Measurements from ENCODE around the gene ARFGAP3.

ARFGAP3 gene

DNA sequence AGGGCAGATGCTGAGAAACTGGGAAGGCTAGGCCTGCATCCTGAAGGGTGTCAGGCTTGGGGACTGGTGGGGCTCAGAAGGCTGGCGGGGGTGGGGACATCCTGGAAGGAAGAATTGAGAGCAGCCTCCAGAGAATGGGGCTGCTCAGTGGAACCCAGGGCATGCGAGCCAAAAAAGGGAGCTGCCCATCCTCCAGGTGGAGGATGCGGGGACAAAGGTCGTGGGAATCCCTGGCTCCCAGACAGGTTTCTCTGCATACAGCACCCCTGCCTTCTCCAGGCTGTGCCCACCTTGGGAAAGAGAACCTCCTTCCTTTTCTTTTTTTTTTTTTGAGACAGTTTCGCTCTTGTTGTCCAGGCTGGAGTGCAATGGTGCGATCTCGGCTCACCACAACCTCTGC, 40.9 kb upstream of the ARFGAP3 start:
- CTCF ChIA-PET = interaction anchor here (0.6 kb wide), 2 partner anchors 28 to 940 kb away, joined by 3 to 5 read pairs; no protein-coding TSS in a partner anchor
- POLR2A ChIA-PET = interaction anchor here (1.2 kb wide), 1 partner anchor 118 kb away, joined by 4 read pairs; no protein-coding TSS in a partner anchor
- TF ChIP-seq ZNF384 (IDR thresholded peaks at IDR 0.05) = no peak
- TF ChIP-seq NFRKB (IDR thresholded peaks at IDR 0.05) = no peak
- TF ChIP-seq BHLHE40 (IDR thresholded peaks at IDR 0.05; ENCODE audit: borderline replicate concordance) = no peak
- no peak for TF ChIP-seq TARDBP (IDR thresholded peaks at IDR 0.05)
- TF ChIP-seq HDGF (IDR thresholded peaks at IDR 0.05; ENCODE audit: borderline replicate concordance) = no peak
- TF ChIP-seq SUZ12 (IDR thresholded peaks at IDR 0.05) = no peak
- no peak for TF ChIP-seq ELF4 (IDR thresholded peaks at IDR 0.05)
- no peak for DNase-seq (ENCODE audit: extremely low spot score)

DNA sequence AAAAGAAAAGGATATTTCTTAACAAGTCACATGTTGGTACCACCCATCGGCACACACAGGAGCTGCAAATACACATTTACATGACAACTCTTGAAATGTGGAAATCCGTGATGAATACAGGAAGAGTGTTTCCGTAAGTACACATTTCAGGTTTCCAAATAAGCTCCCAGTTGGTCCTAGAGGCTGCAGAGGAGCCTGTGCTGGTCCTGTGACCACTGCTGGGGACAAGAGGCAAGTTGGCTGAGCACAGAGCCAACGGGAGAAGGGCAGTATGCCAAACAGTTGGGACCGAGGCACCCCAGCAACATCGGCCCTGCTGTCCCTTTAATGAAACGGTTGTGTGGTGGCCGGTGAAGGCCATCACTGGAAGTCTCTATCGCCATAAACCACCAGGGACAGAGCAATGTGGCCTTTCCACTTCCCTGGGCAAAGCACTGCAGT, 38.5 kb upstream of the ARFGAP3 start:
- ChIA-PET CTCF (interaction anchor here (1.4 kb wide), 1 partner anchor 9 kb away, joined by 3 read pairs; no protein-coding TSS in a partner anchor), POLR2A (interaction anchor here (1.4 kb wide), 1 partner anchor 119 kb away, joined by 3 read pairs; no protein-coding TSS in a partner anchor)
- no peak for DNase-seq (ENCODE audit: extremely low spot score)
- TF ChIP-seq NFRKB (IDR thresholded peaks at IDR 0.05) = no peak
- TF ChIP-seq TARDBP (IDR thresholded peaks at IDR 0.05) = no peak
- no peak for TF ChIP-seq SUZ12 (IDR thresholded peaks at IDR 0.05)
- no peak for TF ChIP-seq BHLHE40 (IDR thresholded peaks at IDR 0.05; ENCODE audit: borderline replicate concordance)
- TF ChIP-seq HDGF (IDR thresholded peaks at IDR 0.05; ENCODE audit: borderline replicate concordance) = no peak
- no peak for TF ChIP-seq SP1 (IDR thresholded peaks at IDR 0.05)
- no peak for TF ChIP-seq ELF4 (IDR thresholded peaks at IDR 0.05)
- no peak for TF ChIP-seq FOXK2 (IDR thresholded peaks at IDR 0.05)
- no peak for TF ChIP-seq L3MBTL2 (conservative IDR thresholded peaks at IDR 0.05)
- TF ChIP-seq CTBP1 (IDR thresholded peaks at IDR 0.05; ENCODE audit: borderline replicate concordance) = no peak
- TF ChIP-seq FOXA1 (IDR thresholded peaks at IDR 0.05) = no peak
- TF ChIP-seq LEF1 (IDR thresholded peaks at IDR 0.05; ENCODE audit: borderline replicate concordance) = no peak
- TF ChIP-seq FOXM1 (IDR thresholded peaks at IDR 0.05; ENCODE audit: borderline replicate concordance) = no peak
- TF ChIP-seq ZNF384 (IDR thresholded peaks at IDR 0.05) = no peak
- no peak for TF ChIP-seq ARNT (IDR thresholded peaks at IDR 0.05)

DNA sequence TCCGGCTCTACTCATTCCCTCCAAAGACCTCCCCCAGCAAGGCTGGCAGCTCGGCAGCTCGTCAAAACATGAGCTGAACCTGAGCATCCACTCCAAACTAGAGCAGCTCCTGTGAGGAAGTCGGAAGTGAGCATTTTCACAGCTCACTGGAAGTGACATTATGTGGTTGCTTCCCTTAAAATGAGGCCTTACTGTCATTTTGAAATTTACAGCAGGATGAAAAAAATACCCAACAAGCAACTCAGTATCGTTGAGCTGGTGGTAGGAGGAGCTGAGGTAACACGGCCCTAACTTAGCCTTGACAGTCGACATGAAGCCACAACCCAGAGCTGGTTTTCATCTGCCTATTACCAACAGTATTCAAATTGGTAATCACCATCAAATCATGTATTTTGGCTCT, 38.0 kb upstream of the ARFGAP3 start:
- TF ChIP-seq FOXK2 (IDR thresholded peaks at IDR 0.05) = no peak
- no peak for TF ChIP-seq SP1 (IDR thresholded peaks at IDR 0.05)
- no peak for TF ChIP-seq TARDBP (IDR thresholded peaks at IDR 0.05)
- TF ChIP-seq ARNT (IDR thresholded peaks at IDR 0.05) = no peak
- TF ChIP-seq LEF1 (IDR thresholded peaks at IDR 0.05; ENCODE audit: borderline replicate concordance) = no peak
- no peak for TF ChIP-seq HDGF (IDR thresholded peaks at IDR 0.05; ENCODE audit: borderline replicate concordance)
- TF ChIP-seq FOXM1 (IDR thresholded peaks at IDR 0.05; ENCODE audit: borderline replicate concordance) = no peak
- no peak for TF ChIP-seq CTBP1 (IDR thresholded peaks at IDR 0.05; ENCODE audit: borderline replicate concordance)
- no peak for TF ChIP-seq NFRKB (IDR thresholded peaks at IDR 0.05)
- no peak for TF ChIP-seq L3MBTL2 (conservative IDR thresholded peaks at IDR 0.05)
- no peak for TF ChIP-seq FOXA1 (IDR thresholded peaks at IDR 0.05)
- no peak for TF ChIP-seq ELF4 (IDR thresholded peaks at IDR 0.05)
- no peak for TF ChIP-seq BHLHE40 (IDR thresholded peaks at IDR 0.05; ENCODE audit: borderline replicate concordance)
- TF ChIP-seq, protein P1, sequence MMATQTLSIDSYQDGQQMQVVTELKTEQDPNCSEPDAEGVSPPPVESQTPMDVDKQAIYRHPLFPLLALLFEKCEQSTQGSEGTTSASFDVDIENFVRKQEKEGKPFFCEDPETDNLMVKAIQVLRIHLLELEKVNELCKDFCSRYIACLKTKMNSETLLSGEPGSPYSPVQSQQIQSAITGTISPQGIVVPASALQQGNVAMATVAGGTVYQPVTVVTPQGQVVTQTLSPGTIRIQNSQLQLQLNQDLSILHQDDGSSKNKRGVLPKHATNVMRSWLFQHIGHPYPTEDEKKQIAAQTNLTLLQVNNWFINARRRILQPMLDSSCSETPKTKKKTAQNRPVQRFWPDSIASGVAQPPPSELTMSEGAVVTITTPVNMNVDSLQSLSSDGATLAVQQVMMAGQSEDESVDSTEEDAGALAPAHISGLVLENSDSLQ (IDR thresholded peaks at IDR 0.05) = no peak
- TF ChIP-seq ZNF384 (IDR thresholded peaks at IDR 0.05) = no peak
- POLR2A ChIA-PET = interaction anchor here (1.4 kb wide), 1 partner anchor 119 kb away, joined by 3 read pairs; no protein-coding TSS in a partner anchor
- DNase-seq (ENCODE audit: extremely low spot score) = no peak
- CTCF ChIA-PET = interaction anchor here (1.4 kb wide), 1 partner anchor 10 kb away, joined by 3 read pairs; no protein-coding TSS in a partner anchor

DNA sequence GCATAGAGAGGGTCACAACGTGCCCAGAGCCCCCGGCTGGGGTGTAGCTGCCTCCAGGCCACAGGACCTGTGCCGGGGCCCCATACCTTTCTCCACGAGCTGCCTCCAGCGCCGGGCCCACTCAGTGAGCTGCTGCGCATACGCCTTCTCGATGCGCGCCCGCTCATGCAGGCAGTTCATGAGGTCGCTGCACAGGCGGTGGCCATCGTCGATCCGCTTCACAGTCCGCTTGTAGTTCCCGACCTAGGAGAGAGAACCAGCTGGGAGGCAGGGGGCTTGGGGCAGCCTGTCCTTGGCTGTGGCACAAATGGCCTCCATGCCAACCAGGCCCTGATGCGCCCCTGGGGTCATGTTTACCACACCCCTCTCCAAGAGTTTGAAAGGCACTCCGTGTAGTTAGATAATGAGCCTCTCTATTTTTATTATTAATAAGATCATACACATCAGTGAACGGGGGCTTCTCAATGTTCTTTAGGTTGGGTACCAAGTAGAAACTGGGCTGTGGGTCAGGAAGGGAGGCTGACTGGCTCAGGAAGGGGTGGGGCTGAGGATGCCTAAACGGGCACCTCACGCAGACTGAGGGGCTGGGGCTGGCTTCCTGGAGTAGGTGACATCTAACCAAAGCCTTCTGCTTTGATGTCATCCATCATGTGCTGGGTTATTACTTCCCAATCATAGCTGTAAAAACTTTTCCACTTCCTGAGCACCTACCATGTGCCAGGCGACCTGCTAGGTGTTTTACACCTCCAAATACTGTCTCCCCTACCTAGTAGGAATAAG, 36.5 kb upstream of the ARFGAP3 start:
- CTCF ChIA-PET = no interaction called here
- TF ChIP-seq NFRKB (IDR thresholded peaks at IDR 0.05) = no peak
- TF ChIP-seq HDGF (IDR thresholded peaks at IDR 0.05; ENCODE audit: borderline replicate concordance) = no peak
- POLR2A ChIA-PET = no interaction called here
- no peak for DNase-seq (ENCODE audit: extremely low spot score)

DNA sequence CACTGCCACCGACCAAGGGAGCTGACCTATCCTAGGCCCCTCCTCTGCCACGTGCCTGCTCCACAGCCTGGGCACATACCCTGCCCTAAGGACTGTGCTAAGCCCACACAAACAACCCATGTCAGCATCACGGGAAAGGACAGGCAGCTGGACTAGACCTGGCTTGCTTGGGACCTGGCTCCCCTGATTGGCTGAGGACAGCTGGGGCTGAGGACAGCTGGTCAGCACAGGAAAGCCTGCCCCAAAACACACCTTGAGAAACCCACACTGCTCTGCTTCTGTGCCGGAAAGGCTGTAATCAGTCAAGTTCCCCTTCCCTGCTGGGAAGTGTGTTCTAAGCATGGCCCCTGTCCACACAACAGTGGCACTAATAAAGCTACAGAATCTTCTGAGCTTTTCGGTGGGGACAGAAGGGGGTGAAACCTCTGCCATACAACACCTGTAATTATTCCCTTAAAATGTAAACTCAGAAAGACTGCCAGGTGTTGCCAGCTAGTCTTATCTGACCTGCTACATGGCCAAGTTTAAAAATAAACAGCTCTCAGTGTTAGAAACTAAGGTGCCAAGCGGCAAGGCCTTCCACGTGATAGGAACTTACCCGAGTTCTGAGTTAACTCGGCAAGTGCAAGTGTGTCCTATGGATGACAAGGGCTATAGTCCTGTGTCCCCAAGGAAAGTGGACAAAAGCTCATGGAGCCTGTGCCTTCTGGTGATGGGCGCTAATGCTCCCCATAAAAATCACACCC, 35.7 kb upstream of the ARFGAP3 start:
- TF ChIP-seq TARDBP (IDR thresholded peaks at IDR 0.05) (no peak), SP1 (IDR thresholded peaks at IDR 0.05) (no peak), L3MBTL2 (conservative IDR thresholded peaks at IDR 0.05) (no peak), ARNT (IDR thresholded peaks at IDR 0.05) (no peak), HDGF (IDR thresholded peaks at IDR 0.05; ENCODE audit: borderline replicate concordance) (no peak), ZNF384 (IDR thresholded peaks at IDR 0.05) (no peak), FOXK2 (IDR thresholded peaks at IDR 0.05) (no peak), FOXA1 (IDR thresholded peaks at IDR 0.05) (no peak), ELF4 (IDR thresholded peaks at IDR 0.05) (no peak), NFRKB (IDR thresholded peaks at IDR 0.05) (no peak), CTBP1 (IDR thresholded peaks at IDR 0.05; ENCODE audit: borderline replicate concordance) (no peak), BHLHE40 (IDR thresholded peaks at IDR 0.05; ENCODE audit: borderline replicate concordance) (no peak)
- no peak for DNase-seq (ENCODE audit: extremely low spot score)
- ChIA-PET POLR2A (no interaction called here), CTCF (no interaction called here)

DNA sequence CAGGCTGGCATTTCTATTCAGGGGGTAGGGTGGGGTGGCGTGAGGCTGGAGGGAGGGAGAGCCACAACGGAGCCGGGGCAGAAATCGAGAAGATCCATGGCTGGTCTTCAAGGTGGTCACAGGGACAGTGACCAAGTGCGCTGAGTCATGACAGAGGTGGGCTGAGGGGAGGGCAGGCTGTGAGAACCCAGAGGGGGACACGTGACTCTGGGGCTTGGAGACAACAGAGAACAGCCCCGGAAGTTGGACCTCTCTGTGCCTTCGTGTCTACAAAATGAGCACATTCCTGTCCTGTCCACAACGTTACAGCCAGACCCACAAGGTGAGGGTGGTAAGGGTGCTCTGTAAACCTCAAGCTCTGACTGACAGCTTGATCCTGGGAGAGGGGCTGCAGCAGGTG, 35.1 kb upstream of the ARFGAP3 start:
- ChIA-PET CTCF (no interaction called here), POLR2A (no interaction called here)
- TF ChIP-seq FOXA1 (IDR thresholded peaks at IDR 0.05) (no peak), NFRKB (IDR thresholded peaks at IDR 0.05) (no peak), FOXM1 (IDR thresholded peaks at IDR 0.05; ENCODE audit: borderline replicate concordance) (no peak)

DNA sequence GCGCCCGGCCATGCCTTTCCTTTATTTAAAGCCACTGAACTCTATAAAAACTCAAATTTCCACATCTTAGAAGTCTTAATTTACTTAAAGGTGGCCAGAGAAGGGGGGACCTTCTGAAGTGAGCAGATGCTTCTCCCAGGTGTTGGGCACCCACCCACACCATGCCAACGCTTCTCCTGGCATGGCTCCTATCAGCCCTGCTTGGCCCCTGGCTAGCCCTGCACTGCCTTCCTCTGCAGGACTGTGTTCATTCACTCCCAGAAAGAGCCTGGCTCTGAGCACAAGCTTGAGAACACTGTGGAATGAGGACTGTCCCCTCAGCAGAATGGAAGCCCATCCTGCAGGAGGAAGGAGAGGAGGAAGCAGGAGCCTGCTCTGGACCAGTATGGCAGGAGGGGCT, 34.6 kb upstream of the ARFGAP3 start:
- no peak for DNase-seq (ENCODE audit: extremely low spot score)
- ChIA-PET CTCF (no interaction called here), POLR2A (no interaction called here)
- no peak for TF ChIP-seq FOXK2 (IDR thresholded peaks at IDR 0.05)
- TF ChIP-seq ZNF384 (IDR thresholded peaks at IDR 0.05) = no peak
- no peak for TF ChIP-seq NFRKB (IDR thresholded peaks at IDR 0.05)
- TF ChIP-seq SUZ12 (IDR thresholded peaks at IDR 0.05) = no peak
- TF ChIP-seq L3MBTL2 (conservative IDR thresholded peaks at IDR 0.05) = no peak
- no peak for TF ChIP-seq CTBP1 (IDR thresholded peaks at IDR 0.05; ENCODE audit: borderline replicate concordance)
- TF ChIP-seq ARNT (IDR thresholded peaks at IDR 0.05) = no peak
- no peak for TF ChIP-seq LEF1 (IDR thresholded peaks at IDR 0.05; ENCODE audit: borderline replicate concordance)
- no peak for TF ChIP-seq FOXA1 (IDR thresholded peaks at IDR 0.05)
- no peak for TF ChIP-seq SP1 (IDR thresholded peaks at IDR 0.05)
- TF ChIP-seq TARDBP (IDR thresholded peaks at IDR 0.05) = no peak
- no peak for TF ChIP-seq BHLHE40 (IDR thresholded peaks at IDR 0.05; ENCODE audit: borderline replicate concordance)

More for the DNA sequence above, 35.1 kb upstream of the ARFGAP3 start:
- no peak for DNase-seq (ENCODE audit: extremely low spot score)
